ENCODE data around the gene EMX2.

Gene EMX2

DNA sequence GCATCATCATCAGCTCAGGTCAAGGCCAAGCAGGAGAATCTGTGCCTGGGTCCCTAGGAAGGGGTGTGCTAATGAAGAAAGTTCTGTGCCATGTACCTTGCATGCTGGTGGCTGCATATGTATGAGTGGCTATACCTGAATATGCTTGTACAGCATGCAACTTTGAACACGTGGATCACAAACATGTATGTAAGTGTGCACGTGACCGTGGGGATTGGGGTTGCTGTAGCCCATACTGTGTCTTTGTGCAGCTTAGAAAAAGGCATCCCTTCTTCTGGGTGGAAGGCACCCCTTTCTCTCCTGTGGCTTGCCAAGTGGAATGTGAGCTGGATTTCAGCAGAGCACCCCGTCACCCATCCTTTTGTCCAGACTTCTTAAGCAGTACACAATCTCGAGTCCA, 13.8 kb downstream of the EMX2 start:
- CTCF ChIA-PET = interaction anchor here (0.6 kb wide), 1 partner anchor 373 kb away, joined by 4 read pairs; no protein-coding TSS in a partner anchor
- Histone ChIP-seq H3K27ac (ENCODE audit: extremely low read depth, low read depth, low read length) (no peak overlapping the region), H3K4me1 (ENCODE audit: control insufficient read depth, insufficient read depth, low read length) (no peaks in the 10 kb centered on the region), H3K4me3 (ENCODE audit: low read depth, low read length) (no peak overlapping the region), H3K36me3 (ENCODE audit: control insufficient read depth in 2 of 2, insufficient read depth in 1 of 2, low read length in 2 of 2) (no peaks in the 10 kb centered on the region), H3K9me3 (ENCODE audit: control insufficient read depth, insufficient read depth, low read depth, low read length) (no peaks in the 10 kb centered on the region)
- no peak for TF ChIP-seq ZNF146 (tag by site-specific recombination; IDR thresholded peaks at IDR 0.05)
- no peak for TF ChIP-seq ZNF654 (tag by site-specific recombination; IDR thresholded peaks at IDR 0.05; ENCODE audit: low read depth)
- TF ChIP-seq ZNF560 (tag by site-specific recombination; IDR thresholded peaks at IDR 0.05; ENCODE audit: borderline replicate concordance) = no peak
- TF ChIP-seq ZBTB1 (tag by site-specific recombination; IDR thresholded peaks at IDR 0.05) = no peak
- no peak for TF ChIP-seq ZNF133 (tag by site-specific recombination; IDR thresholded peaks at IDR 0.05)
- no peak for TF ChIP-seq REPIN1 (tag by site-specific recombination; IDR thresholded peaks at IDR 0.05; ENCODE audit: low read depth)
- no peak for TF ChIP-seq ZNF391 (tag by site-specific recombination; IDR thresholded peaks at IDR 0.05; ENCODE audit: borderline replicate concordance, low read depth)
- no peak for TF ChIP-seq MEIS1 (CRISPR knock-in tag; IDR thresholded peaks at IDR 0.05; ENCODE audit: borderline replicate concordance)
- TF ChIP-seq SCRT1 (tag by site-specific recombination; IDR thresholded peaks at IDR 0.05; ENCODE audit: borderline replicate concordance) = no peak
- TF ChIP-seq, protein P1, sequence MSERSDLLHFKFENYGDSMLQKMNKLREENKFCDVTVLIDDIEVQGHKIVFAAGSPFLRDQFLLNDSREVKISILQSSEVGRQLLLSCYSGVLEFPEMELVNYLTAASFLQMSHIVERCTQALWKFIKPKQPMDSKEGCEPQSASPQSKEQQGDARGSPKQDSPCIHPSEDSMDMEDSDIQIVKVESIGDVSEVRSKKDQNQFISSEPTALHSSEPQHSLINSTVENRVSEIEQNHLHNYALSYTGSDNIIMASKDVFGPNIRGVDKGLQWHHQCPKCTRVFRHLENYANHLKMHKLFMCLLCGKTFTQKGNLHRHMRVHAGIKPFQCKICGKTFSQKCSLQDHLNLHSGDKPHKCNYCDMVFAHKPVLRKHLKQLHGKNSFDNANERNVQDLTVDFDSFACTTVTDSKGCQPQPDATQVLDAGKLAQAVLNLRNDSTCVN (tag by site-specific recombination; optimal IDR thresholded peaks at IDR 0.05) = no peak
- TF ChIP-seq ZNF639 (tag by site-specific recombination; IDR thresholded peaks at IDR 0.05) = no peak
- TF ChIP-seq ZNF211 (tag by site-specific recombination; IDR thresholded peaks at IDR 0.05; ENCODE audit: low read depth) = no peak
- TF ChIP-seq GFI1B (tag by site-specific recombination; IDR thresholded peaks at IDR 0.05) = no peak
- TF ChIP-seq PRDM1 (tag by site-specific recombination; IDR thresholded peaks at IDR 0.05) = no peak
- TF ChIP-seq ZNF37A (tag by site-specific recombination; IDR thresholded peaks at IDR 0.05) = no peak
- POLR2A ChIA-PET = interaction anchor here (0.6 kb wide), 1 partner anchor 58 kb away, joined by 3 read pairs; no protein-coding TSS in a partner anchor

DNA sequence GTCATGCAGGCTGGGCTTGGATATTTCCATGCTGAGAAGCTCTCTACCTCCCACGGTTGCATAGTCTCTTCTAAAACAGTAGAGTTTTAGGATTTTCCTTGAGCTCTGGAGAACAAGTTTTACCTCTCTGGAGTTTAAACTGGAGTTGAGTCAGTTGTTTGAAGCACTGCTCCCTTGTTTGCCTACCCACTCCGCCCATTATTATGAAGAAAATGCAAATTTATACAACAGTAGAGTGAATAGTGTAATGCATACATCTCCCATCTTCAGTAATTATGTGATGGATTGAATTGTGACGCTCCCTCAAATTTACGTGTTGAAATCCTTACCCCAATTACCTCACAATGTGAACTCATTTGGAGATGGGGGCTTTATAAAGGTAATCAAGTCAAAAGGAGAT, 17.2 kb downstream of the EMX2 start:
- ChIA-PET CTCF (interaction anchor here (0.6 to 0.9 kb wide), 2 partner anchors 128 to 192 kb away, joined by 3 read pairs; no protein-coding TSS in a partner anchor), POLR2A (no interaction called here)
- Histone ChIP-seq H3K4me3 (ENCODE audit: low read depth, low read length) (no peak overlapping the region), H3K4me1 (ENCODE audit: control insufficient read depth, insufficient read depth, low read length) (no peaks in the 10 kb centered on the region), H3K9me3 (ENCODE audit: control insufficient read depth, insufficient read depth, low read depth, low read length) (no peaks in the 10 kb centered on the region), H3K36me3 (ENCODE audit: control insufficient read depth in 2 of 2, insufficient read depth in 1 of 2, low read length in 2 of 2) (no peaks in the 10 kb centered on the region), H3K27ac (ENCODE audit: extremely low read depth, low read depth, low read length) (no peak overlapping the region)
- TF ChIP-seq ZNF660 (tag by site-specific recombination; IDR thresholded peaks at IDR 0.05) (no peak), HOXC10 (CRISPR knock-in tag; IDR thresholded peaks at IDR 0.05) (no peak), ZNF157 (tag by site-specific recombination; IDR thresholded peaks at IDR 0.05) (no peak), ZBTB44 (tag by site-specific recombination; IDR thresholded peaks at IDR 0.05) (no peak), ZNF214 (tag by site-specific recombination; IDR thresholded peaks at IDR 0.05; ENCODE audit: borderline replicate concordance) (no peak), ZNF529 (tag by site-specific recombination; IDR thresholded peaks at IDR 0.05; ENCODE audit: insufficient replicate concordance) (no peak), ZBTB17 (tag by site-specific recombination; IDR thresholded peaks at IDR 0.05) (no peak), ZNF335 (tag by site-specific recombination; conservative IDR thresholded peaks at IDR 0.05) (no peak), ZNF596 (tag by site-specific recombination; IDR thresholded peaks at IDR 0.05) (no peak), SP7 (tag by site-specific recombination; IDR thresholded peaks at IDR 0.05) (no peak), ZNF521 (tag by site-specific recombination; IDR thresholded peaks at IDR 0.05) (no peak), MEIS1 (CRISPR knock-in tag; IDR thresholded peaks at IDR 0.05; ENCODE audit: borderline replicate concordance) (no peak), ZNF624 (tag by site-specific recombination; IDR thresholded peaks at IDR 0.05) (no peak)
- TF ChIP-seq, protein P2, sequence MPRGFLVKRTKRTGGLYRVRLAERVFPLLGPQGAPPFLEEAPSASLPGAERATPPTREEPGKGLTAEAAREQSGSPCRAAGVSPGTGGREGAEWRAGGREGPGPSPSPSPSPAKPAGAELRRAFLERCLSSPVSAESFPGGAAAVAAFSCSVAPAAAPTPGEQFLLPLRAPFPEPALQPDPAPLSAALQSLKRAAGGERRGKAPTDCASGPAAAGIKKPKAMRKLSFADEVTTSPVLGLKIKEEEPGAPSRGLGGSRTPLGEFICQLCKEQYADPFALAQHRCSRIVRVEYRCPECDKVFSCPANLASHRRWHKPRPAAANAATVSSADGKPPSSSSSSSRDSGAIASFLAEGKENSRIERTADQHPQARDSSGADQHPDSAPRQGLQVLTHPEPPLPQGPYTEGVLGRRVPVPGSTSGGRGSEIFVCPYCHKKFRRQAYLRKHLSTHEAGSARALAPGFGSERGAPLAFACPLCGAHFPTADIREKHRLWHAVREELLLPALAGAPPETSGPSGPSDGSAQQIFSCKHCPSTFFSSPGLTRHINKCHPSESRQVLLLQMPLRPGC (tag by site-specific recombination; IDR thresholded peaks at IDR 0.05) = no peak
- TF ChIP-seq, protein P3, sequence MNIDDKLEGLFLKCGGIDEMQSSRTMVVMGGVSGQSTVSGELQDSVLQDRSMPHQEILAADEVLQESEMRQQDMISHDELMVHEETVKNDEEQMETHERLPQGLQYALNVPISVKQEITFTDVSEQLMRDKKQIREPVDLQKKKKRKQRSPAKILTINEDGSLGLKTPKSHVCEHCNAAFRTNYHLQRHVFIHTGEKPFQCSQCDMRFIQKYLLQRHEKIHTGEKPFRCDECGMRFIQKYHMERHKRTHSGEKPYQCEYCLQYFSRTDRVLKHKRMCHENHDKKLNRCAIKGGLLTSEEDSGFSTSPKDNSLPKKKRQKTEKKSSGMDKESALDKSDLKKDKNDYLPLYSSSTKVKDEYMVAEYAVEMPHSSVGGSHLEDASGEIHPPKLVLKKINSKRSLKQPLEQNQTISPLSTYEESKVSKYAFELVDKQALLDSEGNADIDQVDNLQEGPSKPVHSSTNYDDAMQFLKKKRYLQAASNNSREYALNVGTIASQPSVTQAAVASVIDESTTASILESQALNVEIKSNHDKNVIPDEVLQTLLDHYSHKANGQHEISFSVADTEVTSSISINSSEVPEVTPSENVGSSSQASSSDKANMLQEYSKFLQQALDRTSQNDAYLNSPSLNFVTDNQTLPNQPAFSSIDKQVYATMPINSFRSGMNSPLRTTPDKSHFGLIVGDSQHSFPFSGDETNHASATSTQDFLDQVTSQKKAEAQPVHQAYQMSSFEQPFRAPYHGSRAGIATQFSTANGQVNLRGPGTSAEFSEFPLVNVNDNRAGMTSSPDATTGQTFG (tag by site-specific recombination; IDR thresholded peaks at IDR 0.05; ENCODE audit: borderline replicate concordance) = no peak

Data from HEK293 (cell line).